IMR-90 (cell line): ENCODE data around the gene WDR54. TPM values are rescaled to one million over a fixed set of nuclear protein-coding genes. Genes with fewer than 3 reads are reported as not detected.

Source experiments
- ATAC-seq: fragments of 200-7000 bp; cut with Tn5 transposase; 2 replicates; pipeline ENCODE4 v1.9.1; 2020; ENCODE audit warnings: low read depth, mild to moderate bottlenecking, moderate library complexity
- BruUV-seq: library from RNA; stranded (reverse); fragments of 400-500 nt; replicated peaks from 2 replicates; lab custom pipeline; 2021; lab: Mats Ljungman, UMichigan
- CTCF ChIA-PET: fragments of 300-600 bp; formaldehyde crosslinking; extraction: SDS; loops from one replicate; lab custom pipeline; 2021; ENCODE audit warnings: antibody characterized with exemption; lab: Yijun Ruan, JAX
- POLR2A ChIA-PET: fragments of 300-600 bp; sonication (Branson Sonifier 250); formaldehyde crosslinking; loops from one replicate; lab custom pipeline; 2022; ENCODE audit warnings: antibody characterized with exemption; ENCODE audit not compliant: unreplicated experiment; lab: Charles Lee
- DNase-seq: peaks from one replicate; pipeline ENCODE4 v3.0.0; 2013
- H2AFZ ChIP-seq: replicated peaks from 2 replicates; pipeline ENCODE3; 2013; ENCODE audit warnings: low read length, mild to moderate bottlenecking; ENCODE audit not compliant: poor library complexity
- H2AK5ac ChIP-seq: 2 replicates; pipeline ENCODE4 v1.6.1; 2013; ENCODE audit warnings: low read depth, low read length, inconsistent platforms
- H2AK9ac ChIP-seq: replicated peaks from 2 replicates; pipeline ENCODE3; 2013; ENCODE audit warnings: mild to moderate bottlenecking, low read depth, low read length, moderate library complexity; ENCODE audit not compliant: poor library complexity
- H2BK120ac ChIP-seq: 2 replicates; pipeline ENCODE4 v1.6.1; 2013; ENCODE audit warnings: low read depth, low read length, inconsistent platforms
- H2BK15ac ChIP-seq: 3 replicates; pipeline ENCODE4 v1.6.1; 2013; ENCODE audit warnings: low read depth, low read length, inconsistent platforms
- H2BK20ac ChIP-seq: 2 replicates; pipeline ENCODE4 v1.6.1; 2013; ENCODE audit warnings: low read depth, mild to moderate bottlenecking, inconsistent platforms, low read length, moderate library complexity
- H2BK5ac ChIP-seq: 2 replicates; pipeline ENCODE4 v1.6.1; 2013; ENCODE audit warnings: mild to moderate bottlenecking, low read depth, low read length, inconsistent platforms; ENCODE audit not compliant: poor library complexity, severe bottlenecking
- H3K14ac ChIP-seq: replicated peaks from 2 replicates; pipeline ENCODE4 v1.6.1; 2013; ENCODE audit warnings: low read depth, low read length, inconsistent platforms
- H3K18ac ChIP-seq: 2 replicates; pipeline ENCODE4 v1.6.1; 2013; ENCODE audit warnings: low read depth, low read length, control low read depth
- H3K23ac ChIP-seq: 2 replicates; pipeline ENCODE4 v1.6.1; 2013; ENCODE audit warnings: low read depth, low read length, inconsistent platforms
- H3K27ac ChIP-seq: 2 replicates; pipeline ENCODE4 v1.5.1; 2013; ENCODE audit warnings: mild to moderate bottlenecking, control low read depth, low read length; ENCODE audit not compliant: insufficient read depth
- H3K27me3 ChIP-seq: 2 replicates; pipeline ENCODE4 v1.6.1; 2013; ENCODE audit warnings: low read length; ENCODE audit not compliant: control insufficient read depth, insufficient read depth
- H3K36me3 ChIP-seq: 2 replicates; pipeline ENCODE4 v1.6.1; 2013; ENCODE audit warnings: low read length, mixed read lengths; ENCODE audit not compliant: control insufficient read depth, insufficient read depth
- H3K4ac ChIP-seq: 2 replicates; pipeline ENCODE4 v1.6.1; 2013; ENCODE audit warnings: low read depth, low read length, inconsistent platforms
- H3K4me1 ChIP-seq: 2 replicates; pipeline ENCODE4 v1.6.1; 2013; ENCODE audit warnings: low read length, mixed read lengths; ENCODE audit not compliant: control insufficient read depth, insufficient read depth
- H3K4me2 ChIP-seq: 2 replicates; pipeline ENCODE4 v1.6.1; 2013; ENCODE audit warnings: low read depth, mild to moderate bottlenecking, control low read depth, low read length, moderate library complexity
- H3K4me3 ChIP-seq: 2 replicates; pipeline ENCODE4 v1.5.1; 2013; ENCODE audit warnings: low read depth, mild to moderate bottlenecking, control low read depth, low read length, moderate library complexity; ENCODE audit not compliant: insufficient read depth
- H3K56ac ChIP-seq: 2 replicates; pipeline ENCODE4 v1.6.1; 2013; ENCODE audit warnings: low read length, inconsistent platforms; ENCODE audit not compliant: insufficient read depth; ENCODE audit errors: extremely low read depth
- H3K79me1 ChIP-seq, 2 experiments: 2 replicates each; pipeline ENCODE4 v1.6.1; 2013; ENCODE audit warnings: low read length in 2 of 2, inconsistent platforms in 1 of 2, low read depth in 1 of 2
- H3K9ac ChIP-seq: 2 replicates; pipeline ENCODE4 v1.6.1; 2013; ENCODE audit warnings: low read depth, low read length, control low read depth
- H3K9me1 ChIP-seq: 2 replicates; pipeline ENCODE4 v1.6.1; 2013; ENCODE audit warnings: low read length, inconsistent platforms; ENCODE audit not compliant: insufficient read depth
- H3K9me3 ChIP-seq: 2 replicates; pipeline ENCODE4 v1.6.1; 2013; ENCODE audit warnings: low read length; ENCODE audit not compliant: control insufficient read depth, insufficient read depth
- H4K20me1 ChIP-seq: 2 replicates; pipeline ENCODE4 v1.6.1; 2013; ENCODE audit warnings: low read length, inconsistent platforms; ENCODE audit not compliant: insufficient read depth
- H4K5ac ChIP-seq: 2 replicates; pipeline ENCODE4 v1.6.1; 2013; ENCODE audit warnings: mild to moderate bottlenecking, low read depth, low read length, control low read depth
- H4K8ac ChIP-seq, 2 experiments: 2 replicates each; pipeline ENCODE4 v1.6.1; 2013; ENCODE audit warnings: low read depth in 2 of 2, low read length in 2 of 2, control low read depth in 1 of 2, inconsistent platforms in 1 of 2
- H4K91ac ChIP-seq: 2 replicates; pipeline ENCODE4 v1.6.1; 2013; ENCODE audit warnings: low read depth, low read length, inconsistent platforms; ENCODE audit not compliant: insufficient read depth
- CTCF ChIP-seq: conservative IDR thresholded peaks from 2 replicates; pipeline ENCODE4 v1.5.1; 2012; ENCODE audit warnings: mild to moderate bottlenecking, low read depth, low read length, improper control_type of control experiment
- ELK1 ChIP-seq: fragments of 150-350 bp; IDR thresholded peaks from 2 replicates; pipeline ENCODE4 v1.6.1; 2016; ENCODE audit warnings: low read depth, mild to moderate bottlenecking, low read length, moderate library complexity, borderline replicate concordance
- MAFK ChIP-seq: IDR thresholded peaks from 2 replicates; pipeline ENCODE4 v1.6.1; 2012; ENCODE audit warnings: low read depth, low read length, improper control_type of control experiment
- MXI1 ChIP-seq: IDR thresholded peaks from 2 replicates; pipeline ENCODE4 v1.6.1; 2012; ENCODE audit warnings: low read depth, mild to moderate bottlenecking, low read length, moderate library complexity, borderline replicate concordance
- NFE2L2 ChIP-seq: fragments of 150-350 bp; IDR thresholded peaks from 2 replicates; pipeline ENCODE4 v1.6.1; 2016; ENCODE audit warnings: low read depth, mild to moderate bottlenecking, low read length
- RCOR1 ChIP-seq: IDR thresholded peaks from 2 replicates; pipeline ENCODE4 v1.6.1; 2012; ENCODE audit warnings: mild to moderate bottlenecking, low read length, improper control_type of control experiment; ENCODE audit not compliant: insufficient replicate concordance
- RFX5 ChIP-seq: IDR thresholded peaks from 2 replicates; pipeline ENCODE4 v1.8.0; 2012; ENCODE audit warnings: low read depth, mild to moderate bottlenecking, low read length, moderate library complexity
- SMC3 ChIP-seq: fragments of 150-350 bp; IDR thresholded peaks from 2 replicates; pipeline ENCODE4 v1.6.1; 2016; ENCODE audit warnings: low read depth, mild to moderate bottlenecking, antibody characterized with exemption, low read length, moderate library complexity
- USF2 ChIP-seq: fragments of 150-350 bp; IDR thresholded peaks from 2 replicates; pipeline ENCODE4 v1.6.1; 2017; ENCODE audit warnings: mild to moderate bottlenecking, antibody characterized with exemption, low read length, low read depth
- WGBS, 2 experiments: methylation state at CpG; one replicate each; pipeline versions ENCODE4 v1.1.5 to v1.1.7; 2013; ENCODE audit warnings: missing lambda C conversion rate in 2 of 2; ENCODE audit not compliant: insufficient read length in 1 of 2; ENCODE audit errors: extremely low coverage in 2 of 2; 5-methylcytosine and 5-hydroxymethylcytosine counted together
- dilution Hi-C: fragments of 300-500 bp; cut with HindIII; formaldehyde crosslinking; loops from one replicate; pipeline ENCODE4 v1.14.3; 2018; ENCODE audit warnings: low sequenced_read_pairs; ENCODE audit not compliant: unreplicated experiment
- in situ Hi-C: fragments of 300-500 bp; cut with MboI; formaldehyde crosslinking; loops from 3 replicates; pipeline ENCODE4 v1.14.3; 2019; ENCODE audit warnings: low sequenced_read_pairs, inconsistent platforms, mixed read lengths
- intact Hi-C: fragments of 100-400 bp; cut with micrococcal nuclease; formaldehyde crosslinking; loops from 2 replicates; pipeline ENCODE4 v1.10.0; 2022
- polyA plus RNA-seq, 3 experiments: library from polyadenylated mRNA; depleted of rRNA; stranded (reverse); fragments of >200 nt; gene quantifications; 2 replicates each; pipeline ENCODE4 v1.2.3, GENCODE V29; 2012; ENCODE audit warnings: low replicate concordance in 1 of 3
- total RNA-seq: library from RNA; depleted of rRNA; stranded (reverse); fragments of >200 nt; gene quantifications from 2 replicates; pipeline ENCODE4 v1.2.3, GENCODE V29; 2012

WDR54 gene
- total and polyA plus RNA-seq, 2 of the 4 experiments (the other 2 are of a cell fraction): 47.9 to 57.2 TPM

GRCh38 chr2:74415762-74416395, 5.7 kb upstream of the WDR54 start:
- H3K4me2 ChIP-seq: no peak overlapping the region
- no peak overlapping the region for H3K9ac ChIP-seq
- peak overlapping the region; percentile 13 for H2AK9ac ChIP-seq
- H2BK20ac ChIP-seq: no peak overlapping the region
- dilution Hi-C loops (no loop called here), in situ Hi-C loops (no loop called here), intact Hi-C loops (no loop called here)
- H3K9me3 ChIP-seq: no peaks in the 10 kb centered on the region
- no peak overlapping the region for H3K23ac ChIP-seq
- ChIA-PET CTCF (no interaction called here), POLR2A (no interaction called here)
- no peak overlapping the region for H4K91ac ChIP-seq
- WGBS, 2 experiments: 54% methylated on average over 11 of the region's 35 CpGs; no CpG with 5 or more reads in 1 of the 2 experiments
- no TSS peak for BruUV-seq
- no peak overlapping the region for H2BK120ac ChIP-seq
- peak overlapping the region; percentile 86 for H2AFZ ChIP-seq
- no peak overlapping the region for H2AK5ac ChIP-seq
- H3K18ac ChIP-seq: no peak overlapping the region
- H3K56ac ChIP-seq: no peak overlapping the region
- no peak for TF ChIP-seq SMC3
- no peak for TF ChIP-seq RCOR1
- TF ChIP-seq MXI1: no peak
- TF ChIP-seq CTCF: no peak
- no peak for TF ChIP-seq NFE2L2
- no peak for TF ChIP-seq USF2
- TF ChIP-seq MAFK: no peak
- TF ChIP-seq RFX5: no peak
- no peak for TF ChIP-seq ELK1
- DNase-seq (no peak), ATAC-seq (no peak)
- H3K27ac ChIP-seq: no peak overlapping the region
- H2BK5ac ChIP-seq: no peak overlapping the region
- no peak overlapping the region; a peak in 1 of 4 replicates for H4K8ac ChIP-seq
- no peaks in the 10 kb centered on the region for H3K9me1 ChIP-seq
- H3K36me3 ChIP-seq: no peaks in the 10 kb centered on the region
- peaks cover 32% of the 10 kb centered on the region for H3K27me3 ChIP-seq
- H2BK15ac ChIP-seq: no peak overlapping the region
- H4K20me1 ChIP-seq: no peaks in the 10 kb centered on the region
- no peak overlapping the region for H3K4ac ChIP-seq
- no peaks in the 10 kb centered on the region for H3K79me1 ChIP-seq
- no peak overlapping the region for H3K14ac ChIP-seq
- H3K4me1 ChIP-seq: no peaks in the 10 kb centered on the region
- no peak overlapping the region for H4K5ac ChIP-seq
- no peak overlapping the region for H3K4me3 ChIP-seq
